IMR-90 (cell line): ENCODE results near the gene DNAH9.

Source experiments
- CEBPB ChIP-seq: IDR thresholded peaks from 2 replicates; pipeline ENCODE4 v1.6.1; 2012; ENCODE audit warnings: low read depth, low read length, improper control_type of control experiment
- MXI1 ChIP-seq: IDR thresholded peaks from 2 replicates; pipeline ENCODE4 v1.6.1; 2012; ENCODE audit warnings: low read depth, mild to moderate bottlenecking, low read length, moderate library complexity, borderline replicate concordance
- POLR2A ChIP-seq: IDR thresholded peaks from 2 replicates; pipeline ENCODE4 v1.6.1; 2012; ENCODE audit warnings: mild to moderate bottlenecking, low read depth, low read length
- TF ChIP-seq, protein P1 (sequence below): conservative IDR thresholded peaks from 2 replicates; pipeline ENCODE4 v1.5.1; 2012; ENCODE audit warnings: mild to moderate bottlenecking, low read depth, low read length, improper control_type of control experiment

DNA sequence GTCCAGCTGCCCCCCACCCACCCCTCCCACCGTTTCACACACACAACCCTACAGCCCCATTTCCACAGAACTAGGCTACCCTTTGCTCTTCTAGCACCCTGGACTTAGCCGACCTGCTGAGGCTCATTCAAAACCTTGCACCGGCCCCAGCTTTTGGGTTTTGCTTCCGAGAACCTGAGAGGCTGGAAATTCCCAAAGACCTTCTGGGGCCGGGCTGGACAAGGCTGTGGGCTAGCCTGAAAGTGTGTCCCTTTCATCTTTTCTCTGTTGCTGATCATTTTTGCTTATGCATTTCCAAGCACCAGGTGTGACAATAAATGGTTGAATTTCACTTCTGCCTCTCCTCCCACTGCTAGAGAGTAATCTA is 139.0 kb downstream of the DNAH9 start:
- no peak for TF ChIP-seq MXI1
- TF ChIP-seq, protein P1, sequence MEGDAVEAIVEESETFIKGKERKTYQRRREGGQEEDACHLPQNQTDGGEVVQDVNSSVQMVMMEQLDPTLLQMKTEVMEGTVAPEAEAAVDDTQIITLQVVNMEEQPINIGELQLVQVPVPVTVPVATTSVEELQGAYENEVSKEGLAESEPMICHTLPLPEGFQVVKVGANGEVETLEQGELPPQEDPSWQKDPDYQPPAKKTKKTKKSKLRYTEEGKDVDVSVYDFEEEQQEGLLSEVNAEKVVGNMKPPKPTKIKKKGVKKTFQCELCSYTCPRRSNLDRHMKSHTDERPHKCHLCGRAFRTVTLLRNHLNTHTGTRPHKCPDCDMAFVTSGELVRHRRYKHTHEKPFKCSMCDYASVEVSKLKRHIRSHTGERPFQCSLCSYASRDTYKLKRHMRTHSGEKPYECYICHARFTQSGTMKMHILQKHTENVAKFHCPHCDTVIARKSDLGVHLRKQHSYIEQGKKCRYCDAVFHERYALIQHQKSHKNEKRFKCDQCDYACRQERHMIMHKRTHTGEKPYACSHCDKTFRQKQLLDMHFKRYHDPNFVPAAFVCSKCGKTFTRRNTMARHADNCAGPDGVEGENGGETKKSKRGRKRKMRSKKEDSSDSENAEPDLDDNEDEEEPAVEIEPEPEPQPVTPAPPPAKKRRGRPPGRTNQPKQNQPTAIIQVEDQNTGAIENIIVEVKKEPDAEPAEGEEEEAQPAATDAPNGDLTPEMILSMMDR: no peak
- no peak for TF ChIP-seq POLR2A
- TF ChIP-seq CEBPB: no peak
